GM19452 (cell line): ENCODE data around the gene TIAM2.

Experiments used
- ATAC-seq: cut with Tn5 transposase; IDR thresholded peaks from one replicate; pipeline ENCODE4 v1.9.1; 2021; ENCODE audit not compliant: unreplicated experiment

TIAM2 gene

DNA sequence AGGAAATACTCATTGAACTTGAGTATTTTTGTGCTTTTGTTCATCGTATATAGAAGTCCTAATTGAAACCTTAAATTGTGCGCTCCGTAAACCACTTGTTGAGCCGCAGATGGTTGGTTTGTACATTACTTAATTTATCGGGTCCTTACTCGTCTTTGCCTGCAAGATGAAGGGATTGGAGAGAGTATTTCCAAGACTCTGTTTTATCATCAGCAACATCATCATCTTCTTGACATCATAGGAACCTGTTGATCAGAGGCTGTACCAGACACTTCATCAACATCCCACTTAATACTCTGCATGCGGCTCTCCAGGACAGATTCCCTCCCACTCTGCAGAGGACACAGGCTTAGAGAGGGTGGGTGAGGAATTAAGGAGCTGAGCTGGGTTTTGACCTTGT is 28.6 kb downstream of the TIAM2 start:
- ATAC-seq: no peak

DNA sequence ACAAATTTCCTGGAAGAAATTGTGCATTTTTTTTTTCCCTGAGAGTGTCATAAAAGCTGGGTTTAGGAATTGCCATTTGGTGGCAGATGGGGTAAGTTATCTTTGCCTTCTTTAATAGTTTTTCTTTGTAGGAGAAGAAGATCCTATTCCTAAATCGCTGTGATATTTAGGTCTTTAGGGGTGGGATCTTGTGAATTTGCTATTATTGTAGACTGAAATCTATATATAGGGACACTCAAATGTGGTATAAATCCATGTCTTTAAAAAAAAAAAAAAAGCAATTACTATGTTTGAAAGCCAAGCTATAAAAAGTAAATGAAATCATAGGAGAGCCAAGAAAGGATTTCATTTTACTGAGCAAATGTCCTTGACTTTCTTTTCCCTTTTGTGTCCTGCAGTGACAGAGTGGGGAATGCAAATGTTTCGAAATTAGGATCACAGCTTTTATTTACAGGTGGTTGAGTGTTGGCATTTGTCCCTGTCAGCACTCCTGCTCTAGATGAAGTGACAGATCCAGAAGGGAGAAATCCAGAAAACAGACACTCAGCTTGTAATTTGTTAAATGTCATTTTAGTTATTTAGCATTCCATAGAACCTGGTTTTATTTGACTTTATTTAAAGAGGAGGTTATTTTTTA is 29.4 kb downstream of the TIAM2 start:
- ATAC-seq: no peak

DNA sequence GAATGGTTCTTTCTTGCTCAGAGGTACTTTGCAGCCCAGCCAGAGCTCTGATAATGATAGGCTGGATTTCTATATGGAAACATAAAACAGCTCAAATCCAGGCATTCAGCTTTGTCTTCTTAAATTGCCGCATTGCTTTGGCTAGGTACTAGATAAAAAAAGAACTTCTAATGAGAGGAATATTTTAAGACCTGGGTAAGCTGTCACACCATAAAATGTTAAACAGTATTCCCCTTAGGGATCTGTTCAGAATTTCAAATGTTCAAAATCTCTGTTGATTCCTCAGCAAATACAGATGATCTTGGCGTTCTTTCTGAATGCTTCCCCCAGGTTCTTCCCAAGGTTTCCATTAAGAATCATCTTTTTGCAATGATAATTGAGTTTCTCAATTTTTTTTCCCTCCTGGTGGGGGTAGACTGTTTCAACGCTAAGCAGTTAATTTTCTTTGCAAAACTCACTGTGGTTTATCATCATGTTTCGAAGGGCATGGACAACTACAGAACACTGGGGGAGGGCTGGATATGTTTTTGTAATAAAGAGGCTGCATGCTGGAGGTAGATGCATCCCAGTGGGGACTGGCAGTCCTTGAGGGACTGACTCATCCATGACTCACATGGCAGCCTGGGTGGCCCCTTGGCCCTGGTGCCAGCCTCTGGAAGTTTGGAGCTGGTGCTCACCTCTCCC is 31.0 kb downstream of the TIAM2 start:
- ATAC-seq: no peak

DNA sequence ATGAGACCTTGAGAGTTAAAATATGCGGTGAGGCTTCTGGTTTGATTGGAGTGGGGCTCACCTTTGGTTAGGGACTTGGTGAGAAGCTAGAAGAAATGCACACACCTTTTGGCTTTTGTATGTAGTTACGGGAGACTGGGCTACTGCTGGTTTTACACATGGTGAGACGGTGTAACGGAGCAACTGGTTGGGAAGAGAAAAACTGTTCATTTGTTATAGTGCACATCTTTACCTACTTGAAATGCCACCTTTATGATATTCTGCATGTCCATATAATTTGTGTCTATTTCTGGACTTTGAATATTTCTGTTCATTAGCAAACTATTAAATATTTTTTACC is 31.6 kb downstream of the TIAM2 start:
- ATAC-seq: no peak

DNA sequence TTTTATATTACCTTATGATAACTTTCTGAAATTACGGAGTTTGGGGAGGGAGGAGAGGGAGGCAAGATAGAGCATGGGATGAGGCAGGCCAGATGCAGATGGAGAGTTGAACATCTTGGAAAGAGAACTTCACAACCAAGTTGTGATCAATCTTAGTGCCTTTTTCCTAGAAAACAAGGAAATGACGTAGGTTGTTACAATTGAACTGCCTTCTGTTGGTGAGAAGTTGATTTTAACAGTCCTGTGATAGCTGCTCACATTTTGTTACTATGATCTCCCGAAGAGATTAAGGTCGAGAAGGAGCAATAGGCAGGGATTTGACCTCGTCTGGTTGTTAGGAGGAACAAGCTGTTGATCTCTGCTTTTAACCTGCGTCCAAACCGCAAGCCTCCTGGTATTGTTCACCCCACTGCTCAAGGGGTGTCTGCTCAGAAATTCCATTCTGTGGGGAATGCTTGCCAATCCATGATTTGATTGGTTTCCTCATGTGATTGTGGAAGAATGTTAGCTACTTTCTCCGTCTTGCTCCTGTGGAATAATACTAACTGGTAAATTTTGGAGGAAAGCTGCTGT is 35.1 kb downstream of the TIAM2 start:
- no peak for ATAC-seq

DNA sequence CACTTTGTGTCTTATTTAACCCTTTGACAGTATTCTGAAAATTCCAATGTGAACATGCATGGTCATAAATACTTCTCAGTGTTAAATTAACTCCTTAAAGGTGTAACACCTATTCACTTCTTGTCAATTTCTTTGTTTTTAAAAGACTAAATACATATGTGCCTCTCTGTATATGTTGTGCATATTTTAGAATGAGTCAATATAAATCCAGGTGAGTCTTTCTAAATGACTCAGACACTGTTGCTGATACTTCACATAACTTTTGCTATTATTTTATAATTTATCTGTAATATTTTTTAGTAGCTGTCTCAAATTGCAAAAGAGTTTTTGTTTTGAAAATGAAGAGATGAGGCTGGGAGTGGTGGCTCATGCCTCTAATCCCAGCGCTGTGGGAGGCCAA is 36.0 kb downstream of the TIAM2 start:
- no peak for ATAC-seq

DNA sequence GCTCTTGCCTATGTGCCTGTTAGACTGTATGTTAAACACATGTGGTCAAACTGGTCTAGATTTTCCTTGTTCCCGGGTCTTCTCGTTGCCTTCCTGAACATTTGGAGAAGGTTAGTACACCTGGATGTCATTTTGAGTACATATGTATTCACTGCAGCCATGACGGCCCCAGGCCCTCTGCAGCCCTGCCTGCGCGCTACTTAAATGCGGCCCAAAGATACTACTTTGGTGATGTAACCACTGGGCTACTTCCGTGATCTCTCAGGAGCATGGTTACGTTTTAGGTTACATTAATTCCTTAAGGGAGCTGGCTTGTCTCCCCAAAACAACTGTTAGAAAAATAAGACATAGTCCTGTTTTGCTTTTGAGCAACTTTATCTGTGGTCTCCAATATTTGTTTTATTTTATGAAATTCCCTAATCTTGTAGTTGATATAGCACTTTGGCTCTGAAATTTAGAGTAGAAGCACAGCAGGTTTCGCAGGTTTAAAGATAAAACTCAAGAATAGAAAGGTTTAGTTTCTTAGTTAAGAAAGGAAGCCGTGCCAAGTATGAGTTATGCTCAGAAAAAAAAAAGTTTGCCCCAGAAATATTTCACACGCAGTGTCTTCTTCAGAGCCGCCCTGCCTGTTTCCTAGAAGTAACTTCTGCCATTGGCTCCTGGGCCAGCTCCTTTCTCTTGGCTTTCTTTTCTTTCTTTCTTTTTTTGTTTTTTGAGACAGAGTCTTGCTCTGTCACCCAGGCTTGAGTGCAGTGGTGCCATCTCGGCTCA is 38.1 kb downstream of the TIAM2 start:
- ATAC-seq: no peak

DNA sequence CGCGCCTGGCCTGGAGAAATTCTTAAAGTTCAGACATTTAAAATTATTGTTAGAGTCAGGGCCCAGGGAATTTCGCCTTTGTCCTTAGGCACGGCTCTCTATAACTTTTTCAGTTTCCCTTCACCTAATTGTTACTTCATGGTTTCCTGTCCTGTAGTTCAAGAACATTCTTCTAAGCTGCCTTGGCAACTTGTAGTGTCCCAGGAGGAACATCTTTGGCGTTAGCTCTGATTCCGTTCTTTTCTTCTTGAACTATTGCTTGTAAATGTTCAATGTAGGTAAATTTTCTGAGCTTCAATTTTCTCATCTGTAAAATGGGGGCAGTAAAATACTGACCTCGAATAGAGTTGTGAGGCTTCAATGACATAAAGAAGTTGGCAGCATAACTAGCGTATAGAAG is 41.8 kb downstream of the TIAM2 start:
- no peak for ATAC-seq

DNA sequence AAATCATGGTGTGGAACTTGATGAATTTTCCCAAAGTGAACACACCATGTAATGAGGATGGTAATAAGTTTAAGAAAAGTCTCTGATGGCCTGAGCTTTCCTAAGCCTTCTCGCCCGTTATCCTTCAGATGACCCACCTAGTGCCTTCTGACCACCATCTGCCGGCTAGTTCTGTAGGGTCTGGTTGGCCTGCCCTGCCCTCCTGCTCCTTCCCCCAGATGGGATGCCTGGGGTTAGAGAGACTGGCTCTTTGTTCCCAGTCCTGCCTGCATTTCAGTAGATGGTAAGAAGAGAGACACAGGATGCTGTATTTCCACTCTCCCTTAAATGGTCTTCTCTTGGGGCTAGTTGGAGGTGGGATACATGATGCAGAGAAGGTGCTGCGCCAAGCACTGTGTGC is 43.0 kb downstream of the TIAM2 start:
- no peak for ATAC-seq

DNA sequence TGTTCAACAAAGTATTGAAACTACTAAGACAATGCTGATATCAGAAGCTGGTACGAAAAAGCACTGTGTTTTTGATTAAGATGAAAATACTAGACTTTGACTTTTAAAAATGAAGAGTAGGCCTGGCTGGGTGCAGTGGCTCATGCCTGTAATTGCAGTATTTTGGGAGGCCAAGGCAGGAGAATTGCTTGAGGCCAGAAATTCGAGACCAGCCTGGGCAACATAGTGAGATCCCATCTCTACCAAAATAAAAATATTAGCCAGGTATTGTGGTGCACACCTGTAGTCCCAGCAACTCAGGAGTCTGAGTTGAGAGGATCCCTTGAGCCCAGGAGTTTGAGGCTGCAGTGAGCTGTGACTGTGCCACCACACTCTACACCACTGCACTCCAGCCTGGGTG is 43.4 kb downstream of the TIAM2 start:
- ATAC-seq: no peak

DNA sequence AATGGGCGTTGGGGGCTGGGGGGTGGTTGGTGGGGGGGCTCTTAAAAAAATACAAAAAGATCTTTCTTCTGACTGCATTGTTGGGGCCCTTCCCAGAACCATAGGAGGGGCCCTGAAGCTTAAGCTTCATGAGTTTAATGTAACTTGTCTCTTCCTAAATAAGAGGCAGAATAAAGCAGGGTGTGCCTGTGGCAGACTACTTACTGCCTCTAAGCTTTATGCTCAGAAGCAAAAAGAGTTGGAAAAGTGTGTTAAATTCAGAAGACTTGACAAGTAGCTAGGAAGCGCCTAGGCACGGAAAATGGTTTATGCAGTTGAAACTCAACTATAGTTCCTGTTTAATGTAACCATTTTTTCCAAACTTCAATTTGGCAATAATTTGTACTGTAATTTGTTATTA is 44.5 kb downstream of the TIAM2 start:
- ATAC-seq: no peak

DNA sequence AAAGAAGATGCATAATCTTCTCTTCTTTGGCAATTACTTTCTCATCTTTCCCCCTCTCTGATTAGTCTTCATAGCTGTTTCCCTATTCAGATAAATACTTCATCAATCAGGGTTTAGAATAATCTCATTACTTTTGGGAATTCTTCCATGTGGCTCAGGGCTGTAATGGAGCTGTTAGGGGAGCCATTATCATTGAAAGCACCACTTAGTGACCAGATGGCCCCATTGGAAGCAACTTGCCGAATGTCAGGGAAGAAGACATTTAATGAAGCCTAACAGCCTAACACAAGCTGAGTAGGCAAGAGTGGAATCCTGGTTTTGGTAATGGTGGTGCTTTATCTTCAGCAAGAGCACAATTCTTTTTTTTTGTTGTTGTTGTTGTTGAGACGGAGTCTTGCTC is 45.0 kb downstream of the TIAM2 start:
- no peak for ATAC-seq

DNA sequence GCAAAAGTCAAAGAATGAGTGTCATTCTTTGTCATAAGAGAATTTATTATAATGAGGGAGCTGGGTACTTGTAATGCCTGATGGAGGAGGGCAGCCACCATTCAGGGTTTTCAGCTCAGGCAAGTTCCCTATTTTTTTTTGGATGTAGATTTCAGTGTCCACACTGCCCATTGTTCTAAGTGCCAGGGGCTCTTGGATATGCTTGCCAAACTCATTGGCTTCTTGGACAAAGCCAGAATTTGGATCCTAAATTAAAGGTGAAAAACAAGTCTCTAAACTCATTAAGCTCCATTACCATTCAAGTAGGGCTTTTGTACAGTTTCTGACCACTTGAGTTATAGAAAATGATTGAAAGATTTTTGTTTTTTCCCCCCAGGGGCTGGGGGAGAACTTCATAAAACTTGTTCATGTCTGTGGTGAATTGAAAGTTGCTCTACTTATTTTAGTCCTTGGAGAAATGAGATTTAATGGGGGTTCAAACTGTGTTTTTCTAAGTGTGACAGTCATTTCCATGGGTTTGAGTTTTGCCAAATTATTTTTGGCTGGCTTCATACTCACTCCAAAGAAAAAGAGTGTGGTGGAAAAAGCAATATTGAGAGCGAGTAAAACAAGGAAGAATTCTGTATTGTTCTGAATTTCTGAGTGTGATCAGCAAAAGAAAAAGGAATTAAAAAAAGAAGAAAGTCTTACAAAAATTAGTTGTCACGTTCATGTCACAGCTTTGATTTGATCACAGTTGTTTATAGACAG is 46.0 kb downstream of the TIAM2 start:
- no peak for ATAC-seq

DNA sequence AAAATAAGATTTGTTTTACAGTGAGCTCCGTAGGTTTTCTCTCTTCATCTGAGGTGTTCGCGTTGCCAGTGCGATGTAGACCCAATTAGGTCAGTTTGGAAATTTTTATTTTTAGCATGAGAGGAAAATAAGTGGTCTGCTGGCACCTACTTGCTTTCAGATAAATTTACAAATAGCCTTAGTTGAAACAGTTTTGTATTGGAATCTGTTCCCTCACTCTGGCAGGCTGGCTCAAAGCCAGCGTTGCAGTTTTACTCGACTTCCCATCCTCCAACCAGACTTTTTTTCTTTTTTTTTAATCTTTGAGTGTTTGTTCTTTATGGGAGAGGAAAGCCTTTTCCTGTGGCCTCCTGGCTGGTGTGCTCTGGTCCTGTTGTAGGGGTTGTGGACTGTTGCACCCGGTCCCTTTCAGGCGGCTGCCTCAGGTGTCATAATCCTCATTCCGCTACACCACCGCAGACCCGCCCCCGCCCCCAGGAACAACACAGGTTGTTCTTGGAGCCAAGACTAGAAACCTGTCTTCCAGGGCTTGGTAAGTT is 46.7 kb downstream of the TIAM2 start:
- no peak for ATAC-seq

DNA sequence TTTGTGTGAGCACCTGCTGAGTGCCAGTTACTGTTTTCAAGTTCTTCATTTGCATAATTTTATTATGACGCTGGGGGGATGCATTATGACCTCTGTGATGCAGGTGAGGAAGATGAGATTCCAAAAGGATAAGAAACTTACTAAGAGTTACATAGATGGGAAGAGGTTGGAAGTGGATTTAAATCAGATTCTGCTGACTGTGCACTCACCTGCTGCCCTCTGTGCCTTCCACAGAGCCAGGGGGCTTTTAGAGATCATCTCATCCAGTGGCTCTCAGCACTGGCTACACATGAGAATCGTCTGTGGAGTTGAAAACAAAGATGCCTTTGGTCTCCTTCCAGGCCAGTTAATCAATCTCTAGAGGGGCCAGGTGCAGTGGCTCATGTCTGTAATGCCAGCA is 47.9 kb downstream of the TIAM2 start:
- ATAC-seq: no peak

DNA sequence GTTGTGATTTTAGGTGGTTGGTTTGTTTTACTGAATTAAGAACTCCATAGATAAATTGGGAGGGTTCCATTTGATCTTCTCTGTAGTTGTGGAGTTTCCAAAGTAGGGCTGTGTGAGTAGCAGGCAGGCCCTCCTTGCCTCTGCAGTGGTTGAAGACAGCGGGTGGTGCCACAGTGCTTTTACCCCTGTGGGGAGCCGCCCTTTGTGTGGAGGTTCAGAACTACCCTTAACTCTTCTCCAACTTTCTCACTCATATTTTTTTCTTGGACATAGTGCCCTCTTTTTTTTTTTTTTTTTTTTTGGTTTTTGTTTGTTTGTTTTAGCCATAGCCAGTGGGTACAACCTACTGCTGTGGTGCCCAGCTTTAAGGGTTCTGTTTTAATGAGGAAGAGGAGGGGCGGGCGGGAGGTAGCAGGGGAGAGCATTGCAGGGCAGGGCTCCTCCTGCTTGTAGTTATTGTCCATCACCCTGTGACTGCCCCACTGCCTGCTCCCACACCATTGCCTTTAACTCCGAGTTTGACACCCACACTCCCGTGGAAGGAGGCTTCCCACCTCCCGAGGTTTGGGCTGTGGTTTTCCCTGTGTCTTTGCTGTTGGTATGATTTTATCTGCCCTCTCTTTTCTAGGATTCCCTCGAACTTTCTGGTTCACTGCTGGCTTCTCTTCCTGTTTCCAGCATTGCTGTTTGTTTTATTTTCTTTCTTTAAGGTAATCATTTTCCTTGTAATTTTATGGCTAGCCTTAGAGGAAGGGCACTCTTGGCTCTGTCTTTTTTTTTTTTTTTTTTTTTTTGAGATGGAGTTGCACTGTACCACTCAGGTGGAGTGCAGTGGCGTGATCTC is 50.7 kb downstream of the TIAM2 start:
- no peak for ATAC-seq

DNA sequence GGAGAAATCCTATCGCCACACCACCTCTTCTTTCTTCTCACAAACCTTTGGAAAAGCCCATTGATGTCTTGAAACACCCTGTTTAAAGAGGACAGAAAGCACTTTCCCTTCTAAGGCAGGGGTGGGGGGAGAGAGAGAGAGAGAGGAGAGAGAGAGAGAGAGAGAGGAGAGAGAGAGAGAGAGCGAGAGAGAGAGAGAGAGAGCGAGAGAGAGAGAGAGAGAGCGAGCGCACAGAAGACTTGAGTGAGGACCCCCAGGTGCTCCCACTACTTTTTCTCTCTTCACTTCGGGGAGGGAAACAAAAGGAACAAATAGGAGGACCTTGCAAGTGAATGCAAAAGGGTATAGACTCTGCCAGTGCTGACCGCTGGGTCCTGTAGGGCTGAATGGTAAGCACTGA is 52.4 kb downstream of the TIAM2 start:
- ATAC-seq: no peak

DNA sequence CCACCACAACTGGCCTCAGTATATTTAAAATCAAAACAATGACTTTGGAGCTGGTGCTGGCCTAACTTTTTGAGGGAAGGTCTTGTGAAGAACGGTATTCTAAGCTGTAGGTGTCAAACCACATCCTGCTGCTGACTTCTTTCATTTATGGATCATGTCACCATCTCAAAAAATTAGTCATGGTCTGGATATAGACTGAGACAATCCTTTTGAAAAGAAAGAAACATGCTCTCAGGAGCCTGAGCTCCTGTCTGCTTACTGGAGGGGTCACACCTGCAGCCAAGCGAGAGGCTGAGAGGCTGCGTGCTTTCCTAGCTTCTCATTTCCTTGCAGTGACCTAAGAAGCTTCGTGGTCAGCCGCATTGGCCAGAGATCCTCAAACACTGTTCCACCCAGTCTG is 55.2 kb downstream of the TIAM2 start:
- ATAC-seq: peak; percentile 96

DNA sequence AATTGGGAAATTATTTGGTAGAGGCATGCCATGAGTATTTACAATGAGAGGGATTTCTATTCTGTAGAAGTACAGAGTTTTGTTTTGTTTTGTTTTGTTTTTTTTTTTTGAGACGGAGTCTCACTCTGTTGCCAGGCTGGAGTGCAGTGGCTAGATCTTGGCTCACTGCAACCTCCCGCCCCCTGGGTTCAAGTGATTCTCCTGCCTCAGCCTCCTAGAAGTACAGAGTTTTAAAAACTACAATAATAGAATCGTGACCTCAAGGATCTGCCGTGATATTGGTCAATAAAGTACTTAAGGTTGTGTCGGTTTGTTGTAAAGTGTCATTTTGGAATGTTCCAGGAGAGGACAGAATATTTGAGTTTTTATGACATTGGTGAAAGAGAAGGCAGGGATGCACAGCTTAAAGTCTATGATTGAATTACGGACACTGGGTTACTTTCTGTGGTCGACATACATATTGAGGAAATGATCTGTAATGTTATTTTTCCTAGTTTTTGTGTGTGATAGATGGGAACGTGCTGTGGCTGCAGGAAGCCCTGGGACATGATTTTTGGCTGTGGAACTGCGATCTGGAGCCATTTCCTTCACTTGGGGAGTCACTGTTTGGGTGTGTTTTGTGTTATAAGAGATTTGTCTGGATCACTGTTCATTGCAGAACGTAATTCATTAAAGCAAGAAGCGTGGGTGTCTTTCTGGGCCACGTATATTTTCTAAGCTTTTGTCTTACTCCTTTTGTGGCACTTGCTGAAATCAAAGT is 59.6 kb downstream of the TIAM2 start:
- ATAC-seq: no peak

DNA sequence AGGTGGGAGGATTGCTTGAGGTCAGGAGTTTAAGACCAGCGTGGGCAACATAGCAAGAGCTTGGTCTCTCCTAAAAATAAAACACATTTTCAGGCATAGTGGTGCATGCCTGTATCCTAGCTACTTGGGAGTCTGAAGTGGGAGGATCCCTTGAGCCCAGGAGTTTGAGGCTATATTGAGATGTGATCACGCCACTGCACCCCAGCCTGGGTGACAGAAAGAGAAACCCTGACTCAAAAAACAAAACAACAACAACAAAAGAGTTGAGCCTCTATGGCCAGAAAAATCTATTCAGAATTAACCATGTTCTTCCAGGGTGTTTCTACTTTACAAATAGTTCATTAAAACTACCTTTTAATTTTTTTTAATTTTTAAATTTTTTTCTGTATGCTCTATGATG is 60.6 kb downstream of the TIAM2 start:
- no peak for ATAC-seq
